IMR-90 (cell line): ENCODE measurements around the gene SWAP70.

ENCODE experiments used
- CTCF ChIP-seq: conservative IDR thresholded peaks from 2 replicates; pipeline ENCODE4 v1.5.1; 2012; ENCODE audit warnings: mild to moderate bottlenecking, low read depth, low read length, improper control_type of control experiment
- MXI1 ChIP-seq: IDR thresholded peaks from 2 replicates; pipeline ENCODE4 v1.6.1; 2012; ENCODE audit warnings: low read depth, mild to moderate bottlenecking, low read length, moderate library complexity, borderline replicate concordance
- RFX5 ChIP-seq: IDR thresholded peaks from 2 replicates; pipeline ENCODE4 v1.8.0; 2012; ENCODE audit warnings: low read depth, mild to moderate bottlenecking, low read length, moderate library complexity

GRCh38 chr11:9672918-9673317, 9.0 kb downstream of the SWAP70 start:
- TF ChIP-seq MXI1, result no peak
- no peak for TF ChIP-seq CTCF
- TF ChIP-seq RFX5, result no peak
